Fibroblast of peridontal ligament (primary cell): ENCODE data around the gene LGALS9.

Experiments used
- DNase-seq: peaks from one replicate; pipeline ENCODE4 v3.0.0-alpha.2; 2010; ENCODE audit errors: extremely low read depth

LGALS9 gene

GRCh38 chr17:27603421-27603770, 27.6 kb upstream of the LGALS9 start:
- DNase-seq, result no peak

- no peak for DNase-seq
Measured at GRCh38 chr17:27603880-27604794, 26.9 kb upstream of the LGALS9 start.

- no peak for DNase-seq
Measured at GRCh38 chr17:27605409-27605808, 25.6 kb upstream of the LGALS9 start.

DNA sequence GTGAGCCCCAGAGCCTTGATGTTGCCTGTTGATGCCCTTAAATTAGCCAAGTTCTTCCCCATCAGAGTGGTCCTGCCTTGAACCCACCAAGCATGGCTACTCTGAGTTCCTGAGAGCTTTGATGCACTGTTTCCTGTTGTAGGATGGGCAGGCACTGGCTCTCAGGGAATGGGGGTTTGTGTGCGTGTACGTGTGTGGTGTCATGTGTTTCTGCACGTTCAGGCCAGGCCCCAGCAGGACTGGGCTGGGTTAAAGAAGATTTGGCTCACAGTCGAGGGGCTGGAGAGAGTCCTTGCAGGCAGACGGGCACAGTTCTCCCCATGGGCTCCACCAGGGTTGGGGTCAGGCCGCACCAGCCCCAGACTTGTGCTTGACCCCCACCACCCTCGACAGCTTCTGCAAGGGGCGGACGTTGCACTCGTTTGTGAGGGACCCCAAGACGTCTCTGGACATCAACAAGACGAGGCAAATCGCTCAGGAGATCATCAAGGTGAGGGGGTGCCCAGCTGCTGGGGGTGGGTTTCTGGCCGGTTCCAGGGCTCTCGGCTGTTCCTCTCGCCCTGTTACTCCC, 23.4 kb upstream of the LGALS9 start:
- no peak for DNase-seq

- DNase-seq, result no peak
Measured at GRCh38 chr17:27608328-27609230, 22.4 kb upstream of the LGALS9 start.

DNA sequence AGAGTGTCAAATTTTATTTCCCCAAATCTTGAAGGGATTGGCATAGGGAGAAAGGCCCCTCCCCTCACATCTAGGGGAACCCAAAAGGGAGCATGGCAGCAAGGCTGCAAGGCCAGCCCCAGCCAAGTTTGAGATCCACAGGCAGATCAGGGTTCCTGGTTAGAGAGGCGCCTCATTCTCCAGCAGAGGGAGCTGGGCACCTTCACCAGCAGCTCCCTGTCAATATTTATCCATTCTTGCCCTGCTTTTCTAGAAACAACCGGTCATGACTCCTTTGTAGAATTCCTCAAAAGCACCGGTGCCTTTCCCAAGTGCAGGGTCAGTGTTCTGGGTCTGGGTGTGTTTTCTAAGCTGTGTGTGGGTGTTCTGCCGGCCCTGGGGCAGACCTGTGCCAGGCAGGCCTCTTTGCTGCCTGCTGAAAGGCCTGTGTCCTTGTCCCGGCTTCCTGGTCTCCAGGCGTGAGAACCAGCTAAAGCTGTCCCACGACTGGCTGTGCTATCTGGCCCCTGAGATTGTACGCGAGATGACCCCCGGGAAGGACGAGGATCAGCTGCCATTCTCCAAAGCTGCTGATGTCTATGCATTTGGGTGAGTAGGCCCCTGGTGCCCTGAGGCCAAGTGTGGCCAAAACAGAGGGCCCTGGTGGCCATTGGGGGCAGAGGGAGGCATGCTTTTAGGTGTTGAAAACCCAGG, 21.2 kb upstream of the LGALS9 start:
- DNase-seq, result peak; percentile 51

- DNase-seq, result no peak
Measured at GRCh38 chr17:27610304-27610677, 20.7 kb upstream of the LGALS9 start.

DNA sequence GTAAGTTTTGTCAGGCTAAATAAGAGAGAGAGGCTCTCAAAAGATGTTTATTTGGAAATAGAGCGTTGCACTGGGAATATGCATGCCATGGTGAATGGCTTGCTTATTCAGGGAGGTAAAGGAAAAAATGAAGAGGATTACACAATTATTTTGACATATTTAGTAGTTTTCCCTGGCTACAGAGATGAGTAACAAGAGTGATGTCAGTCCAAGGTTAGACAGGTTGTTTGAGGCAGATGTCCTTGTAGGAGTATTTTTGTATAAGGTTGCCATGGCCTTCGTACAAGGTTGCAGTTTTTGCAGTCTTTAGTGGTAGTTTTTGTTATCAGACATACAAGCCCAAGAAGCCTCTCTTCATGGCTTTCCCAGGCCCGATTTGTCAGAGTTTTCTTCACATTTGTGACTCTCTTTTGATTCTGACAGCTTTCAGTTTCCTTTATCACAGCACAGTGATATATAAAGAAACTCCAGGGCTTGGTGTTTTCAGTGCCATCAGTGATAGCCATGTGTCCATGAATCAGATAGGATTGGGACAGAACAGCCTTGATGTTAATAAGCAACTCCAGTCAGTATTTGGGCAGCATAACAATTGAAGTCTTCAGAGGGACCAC, 18.7 kb upstream of the LGALS9 start:
- no peak for DNase-seq

DNA sequence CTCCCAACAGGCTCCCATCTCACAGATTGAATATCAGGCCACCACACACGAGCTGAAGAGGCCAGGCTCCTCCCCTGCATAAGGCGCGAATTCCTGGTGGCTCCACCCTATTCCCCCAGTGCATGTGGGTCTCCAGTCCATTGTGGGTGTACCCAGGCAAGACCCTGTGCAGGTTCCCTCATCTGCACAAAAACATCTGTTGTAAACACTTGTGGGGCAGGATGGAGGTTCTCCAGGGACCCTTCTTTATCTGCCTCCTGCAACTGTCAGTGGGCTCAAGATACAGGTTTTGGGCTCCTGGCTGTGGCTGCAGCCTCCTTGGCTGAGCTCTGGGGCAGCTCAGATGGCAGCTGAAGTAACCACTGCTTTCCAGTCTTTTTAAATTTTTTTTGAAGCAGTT, 17.6 kb upstream of the LGALS9 start:
- no peak for DNase-seq

DNA sequence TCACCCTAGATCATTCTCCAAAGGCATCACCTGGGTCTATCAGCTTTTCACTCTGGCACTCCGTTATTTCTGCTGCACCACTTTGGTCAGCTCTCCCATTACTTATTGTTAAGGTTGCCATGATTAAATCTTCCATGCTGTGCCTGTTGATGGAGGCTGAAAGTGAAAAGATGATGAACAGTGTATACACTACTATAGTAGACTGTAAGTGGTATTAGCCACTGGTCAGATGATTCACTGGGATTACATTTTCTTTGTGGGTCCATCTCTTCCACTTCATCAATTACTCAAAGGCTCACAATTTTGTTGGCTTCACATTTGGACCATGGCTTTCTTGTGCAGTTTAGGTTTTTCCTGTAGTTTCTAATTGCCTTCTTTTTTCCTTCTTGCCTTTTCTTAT, 15.9 kb upstream of the LGALS9 start:
- no peak for DNase-seq

- no peak for DNase-seq
Measured at GRCh38 chr17:27616414-27616813, 14.6 kb upstream of the LGALS9 start.

DNA sequence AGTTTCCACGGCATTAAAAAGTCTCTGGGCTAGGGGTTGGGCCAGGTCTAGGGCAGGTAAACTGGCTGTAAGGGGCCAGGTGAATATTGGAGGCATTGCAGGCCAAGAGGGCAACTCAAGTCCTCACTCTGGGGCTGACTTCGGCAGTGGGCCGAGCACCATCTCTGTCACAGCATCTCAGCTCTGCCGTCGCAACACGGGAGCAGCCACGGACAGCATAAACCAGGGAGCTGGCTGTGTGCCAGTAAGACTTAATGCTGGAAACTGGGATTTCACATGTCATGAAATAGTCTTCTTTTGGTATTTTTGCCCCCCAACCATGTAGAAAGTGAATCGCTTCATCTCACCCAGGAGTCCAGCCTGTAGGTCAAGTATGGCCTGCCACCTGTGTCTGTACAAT, 12.6 kb upstream of the LGALS9 start:
- DNase-seq, result no peak

GRCh38 chr17:27620721-27621120, 10.3 kb upstream of the LGALS9 start:
- DNase-seq, result no peak

DNA sequence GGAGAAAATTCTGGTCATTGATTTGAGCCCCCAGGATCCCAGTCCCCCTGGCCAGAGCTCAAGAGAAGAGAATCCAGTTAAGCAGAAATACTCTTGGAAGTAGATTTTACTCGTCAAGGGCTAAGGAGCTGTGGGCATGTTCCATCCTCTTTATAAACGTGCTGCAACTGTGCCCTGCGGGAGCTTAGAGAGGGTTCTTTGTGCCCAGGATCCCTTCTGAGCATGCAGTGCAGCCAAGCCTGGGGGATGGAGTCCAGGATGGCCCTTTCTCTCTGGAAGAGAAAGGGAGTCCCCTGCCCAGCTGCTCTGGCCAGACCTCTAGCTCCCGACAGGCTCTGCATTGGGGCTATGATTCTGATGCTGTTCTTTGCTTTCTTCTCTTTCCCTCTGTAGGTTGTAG, 9.5 kb upstream of the LGALS9 start:
- DNase-seq, result no peak

DNA sequence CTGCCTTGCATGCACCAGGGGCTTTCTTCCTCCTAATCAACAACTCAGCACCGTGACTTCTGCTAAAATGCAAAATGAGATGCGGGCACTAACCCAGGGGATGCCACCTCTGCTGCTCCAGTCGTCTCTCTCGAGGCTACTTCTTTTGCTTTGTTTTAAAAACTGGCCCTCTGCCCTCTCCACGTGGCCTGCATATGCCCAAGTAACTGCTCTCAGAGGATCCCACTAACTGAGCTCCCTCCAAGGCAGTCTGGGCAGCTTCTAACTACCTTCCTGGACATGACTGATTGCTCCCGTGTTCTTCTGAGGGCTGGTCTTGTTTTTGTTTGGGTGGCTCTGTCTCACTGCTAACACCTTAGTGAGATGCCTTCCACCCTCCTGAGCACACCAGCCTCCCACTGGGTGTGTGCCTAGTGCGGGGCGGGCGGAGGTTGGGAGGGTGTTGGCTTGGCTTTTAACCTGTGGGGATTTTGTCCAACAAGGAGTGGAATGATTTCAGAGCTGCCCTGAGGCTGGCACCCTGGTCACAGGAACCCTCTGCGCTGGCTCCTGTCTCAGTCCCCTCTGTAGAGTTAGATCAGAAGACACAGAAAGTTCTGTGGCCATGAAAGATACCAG, 8.9 kb upstream of the LGALS9 start:
- peak; percentile 13 for DNase-seq

- DNase-seq, result no peak
Measured at GRCh38 chr17:27622986-27623385, 8.0 kb upstream of the LGALS9 start.

- DNase-seq, result no peak
Measured at GRCh38 chr17:27623614-27624013, 7.4 kb upstream of the LGALS9 start.

GRCh38 chr17:27624539-27624938, 6.4 kb upstream of the LGALS9 start:
- no peak for DNase-seq

DNA sequence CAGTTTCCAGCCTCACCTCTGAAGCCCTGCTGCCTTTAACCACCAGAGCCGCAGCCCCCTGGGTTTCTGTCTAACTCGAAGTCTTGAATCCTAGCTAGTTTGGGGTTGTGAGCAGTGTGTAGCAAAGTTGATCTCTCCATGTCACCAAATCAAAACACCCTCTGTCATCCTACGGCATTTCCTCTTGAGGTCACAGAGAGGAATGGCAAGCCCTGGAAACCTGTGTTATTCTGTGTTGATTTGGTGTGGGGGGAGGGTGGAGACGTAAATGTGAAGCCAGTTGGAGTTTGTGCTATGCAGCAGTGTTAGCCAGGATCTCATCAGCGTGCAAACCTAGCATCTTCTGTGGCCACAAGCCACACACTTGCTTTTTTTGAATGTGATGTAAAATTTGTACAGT, 5.1 kb upstream of the LGALS9 start:
- DNase-seq, result no peak

GRCh38 chr17:27627514-27627913, 3.5 kb upstream of the LGALS9 start:
- DNase-seq, result no peak

- DNase-seq, result no peak
Measured at GRCh38 chr17:27628376-27628775, 2.6 kb upstream of the LGALS9 start.
